A673 (cell line): Measurements from ENCODE around the gene ZNF384.

Experiments
- EZH2 ChIP-seq: fragments of 200-600 bp; sonication (generic); IDR thresholded peaks from 2 replicates; pipeline ENCODE4 v1.6.1; 2017; ENCODE audit warnings: borderline replicate concordance, low read depth, mild to moderate bottlenecking, mixed read lengths, antibody characterized with exemption, low read length; ENCODE audit not compliant: poor library complexity, severe bottlenecking
- TF ChIP-seq, protein P1 (sequence below): fragments of 300-800, 200-600 bp; sonication (generic); conservative IDR thresholded peaks from 2 replicates; pipeline ENCODE4 v1.5.1; 2017; ENCODE audit warnings: low read depth, mild to moderate bottlenecking, antibody characterized with exemption, low read length, moderate library complexity, mixed read lengths

DNA sequence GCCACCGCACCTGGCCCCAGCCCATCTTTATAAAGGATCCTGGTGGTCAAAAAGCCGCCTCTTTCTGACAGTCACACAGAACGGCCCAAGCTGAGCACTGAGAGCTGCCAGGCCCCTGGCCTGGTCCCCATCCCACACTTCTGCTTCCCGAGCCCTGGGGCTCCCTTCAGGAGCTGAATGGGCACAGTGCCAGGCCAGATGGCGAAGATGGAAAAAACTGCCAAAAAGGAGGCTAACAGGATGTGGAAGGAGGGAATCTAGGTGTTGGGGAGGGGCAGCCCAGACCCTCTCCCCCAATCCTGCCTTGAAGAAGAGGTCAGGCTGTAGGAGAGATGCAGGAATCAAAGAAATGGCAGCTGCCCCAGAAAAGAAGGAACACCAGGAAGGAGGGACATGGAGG lies 58.4 kb downstream of the ZNF384 start:
- TF ChIP-seq, protein P1, sequence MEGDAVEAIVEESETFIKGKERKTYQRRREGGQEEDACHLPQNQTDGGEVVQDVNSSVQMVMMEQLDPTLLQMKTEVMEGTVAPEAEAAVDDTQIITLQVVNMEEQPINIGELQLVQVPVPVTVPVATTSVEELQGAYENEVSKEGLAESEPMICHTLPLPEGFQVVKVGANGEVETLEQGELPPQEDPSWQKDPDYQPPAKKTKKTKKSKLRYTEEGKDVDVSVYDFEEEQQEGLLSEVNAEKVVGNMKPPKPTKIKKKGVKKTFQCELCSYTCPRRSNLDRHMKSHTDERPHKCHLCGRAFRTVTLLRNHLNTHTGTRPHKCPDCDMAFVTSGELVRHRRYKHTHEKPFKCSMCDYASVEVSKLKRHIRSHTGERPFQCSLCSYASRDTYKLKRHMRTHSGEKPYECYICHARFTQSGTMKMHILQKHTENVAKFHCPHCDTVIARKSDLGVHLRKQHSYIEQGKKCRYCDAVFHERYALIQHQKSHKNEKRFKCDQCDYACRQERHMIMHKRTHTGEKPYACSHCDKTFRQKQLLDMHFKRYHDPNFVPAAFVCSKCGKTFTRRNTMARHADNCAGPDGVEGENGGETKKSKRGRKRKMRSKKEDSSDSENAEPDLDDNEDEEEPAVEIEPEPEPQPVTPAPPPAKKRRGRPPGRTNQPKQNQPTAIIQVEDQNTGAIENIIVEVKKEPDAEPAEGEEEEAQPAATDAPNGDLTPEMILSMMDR = no peak
- no peak for TF ChIP-seq EZH2
